HEK293 (cell line): ENCODE results near the gene MSH5.

ENCODE experiments used
- HOXC10 ChIP-seq: sonication (generic); formaldehyde crosslinking; IDR thresholded peaks from 2 replicates; pipeline ENCODE4 v1.8.1; 2023; ENCODE audit warnings: mild to moderate bottlenecking, missing genetic modification reagents
- IKZF3 ChIP-seq: fragments of 450-650 bp; IDR thresholded peaks from 2 replicates; pipeline ENCODE4 v1.5.0; 2018; ENCODE audit warnings: missing biosample characterization, mild to moderate bottlenecking, missing genetic modification characterization, moderate library complexity
- KLF9 ChIP-seq: fragments of 450-650 bp; formaldehyde crosslinking; IDR thresholded peaks from 2 replicates; pipeline ENCODE4 v1.5.1; 2016; ENCODE audit warnings: missing biosample characterization, missing genetic modification characterization, low read depth
- PRDM1 ChIP-seq: fragments of 450-650 bp; formaldehyde crosslinking; IDR thresholded peaks from 2 replicates; pipeline ENCODE4; 2016; ENCODE audit warnings: missing biosample characterization, missing genetic modification characterization
- SETDB1 ChIP-seq: IDR thresholded peaks from one replicate; pipeline ENCODE4 v1.6.1; 2017; ENCODE audit warnings: mild to moderate bottlenecking, low read length, moderate library complexity, mixed read lengths; ENCODE audit not compliant: insufficient read length
- SP3 ChIP-seq: fragments of 450-650 bp; formaldehyde crosslinking; IDR thresholded peaks from 2 replicates; pipeline ENCODE4 v1.5.1; 2016; ENCODE audit warnings: missing biosample characterization, missing genetic modification characterization
- ZBTB1 ChIP-seq: fragments of 450-650 bp; formaldehyde crosslinking; IDR thresholded peaks from 2 replicates; pipeline ENCODE4 v1.5.1; 2016; ENCODE audit warnings: missing biosample characterization, missing genetic modification characterization
- ZBTB10 ChIP-seq: fragments of 450-650 bp; formaldehyde crosslinking; IDR thresholded peaks from 2 replicates; pipeline ENCODE4 v1.5.1; 2016; ENCODE audit warnings: missing biosample characterization, missing genetic modification characterization
- ZEB2 ChIP-seq: fragments of 450-650 bp; formaldehyde crosslinking; IDR thresholded peaks from 2 replicates; pipeline ENCODE4 v1.5.1; 2016; ENCODE audit warnings: missing biosample characterization, missing genetic modification characterization
- ZFHX2 ChIP-seq: fragments of 450-650 bp; formaldehyde crosslinking; conservative IDR thresholded peaks from 2 replicates; pipeline ENCODE4 v1.5.1; 2016; ENCODE audit warnings: missing biosample characterization, missing genetic modification characterization
- ZFP3 ChIP-seq: fragments of 450-650 bp; formaldehyde crosslinking; IDR thresholded peaks from 2 replicates; pipeline ENCODE4 v1.5.1; 2016; ENCODE audit warnings: low read depth, missing biosample characterization, missing genetic modification characterization
- ZFP69B ChIP-seq: fragments of 450-650 bp; formaldehyde crosslinking; IDR thresholded peaks from 2 replicates; pipeline ENCODE4 v1.5.1; 2016; ENCODE audit warnings: missing biosample characterization, missing genetic modification characterization
- ZNF148 ChIP-seq: fragments of 450-650 bp; formaldehyde crosslinking; IDR thresholded peaks from 2 replicates; pipeline ENCODE4 v1.5.0; 2017; ENCODE audit warnings: missing biosample characterization, missing genetic modification characterization, borderline replicate concordance
- ZNF16 ChIP-seq: fragments of 450-650 bp; formaldehyde crosslinking; IDR thresholded peaks from 2 replicates; pipeline ENCODE4 v1.5.1; 2016; ENCODE audit warnings: low read depth, missing biosample characterization, missing genetic modification characterization
- ZNF184 ChIP-seq: fragments of 450-650 bp; IDR thresholded peaks from 2 replicates; pipeline ENCODE4 v1.5.1; 2018; ENCODE audit warnings: missing biosample characterization, mild to moderate bottlenecking, missing genetic modification characterization
- ZNF19 ChIP-seq: fragments of 450-650 bp; formaldehyde crosslinking; IDR thresholded peaks from 2 replicates; pipeline ENCODE4; 2016; ENCODE audit warnings: missing biosample characterization, missing genetic modification characterization, low read depth
- ZNF2 ChIP-seq: fragments of 450-650 bp; formaldehyde crosslinking; IDR thresholded peaks from 2 replicates; pipeline ENCODE4 v1.5.1; 2016; ENCODE audit warnings: missing biosample characterization, missing genetic modification characterization
- ZNF555 ChIP-seq: fragments of 450-650 bp; formaldehyde crosslinking; conservative IDR thresholded peaks from 2 replicates; pipeline ENCODE4 v1.5.1; 2017; ENCODE audit warnings: missing biosample characterization, mild to moderate bottlenecking, missing genetic modification characterization, inconsistent platforms
- ZNF600 ChIP-seq: fragments of 450-650 bp; formaldehyde crosslinking; IDR thresholded peaks from 2 replicates; pipeline ENCODE4 v1.5.1; 2016; ENCODE audit warnings: missing biosample characterization, missing genetic modification characterization
- ZNF623 ChIP-seq: fragments of 450-650 bp; formaldehyde crosslinking; IDR thresholded peaks from 2 replicates; pipeline ENCODE4 v1.5.1; 2016; ENCODE audit warnings: missing biosample characterization, missing genetic modification characterization
- ZNF747 ChIP-seq: fragments of 450-650 bp; formaldehyde crosslinking; IDR thresholded peaks from 2 replicates; pipeline ENCODE4 v1.5.1; 2016; ENCODE audit warnings: missing biosample characterization, missing genetic modification characterization
- ZNF76 ChIP-seq: fragments of 450-650 bp; formaldehyde crosslinking; IDR thresholded peaks from 2 replicates; pipeline ENCODE4; 2016; ENCODE audit warnings: low read depth, missing biosample characterization, missing genetic modification characterization, borderline replicate concordance
- ZNF785 ChIP-seq: fragments of 450-650 bp; formaldehyde crosslinking; IDR thresholded peaks from 2 replicates; pipeline ENCODE4 v1.5.1; 2016; ENCODE audit warnings: missing biosample characterization, missing genetic modification characterization
- ZNF830 ChIP-seq: fragments of 450-650 bp; IDR thresholded peaks from 2 replicates; pipeline ENCODE4 v1.5.0; 2018; ENCODE audit warnings: missing biosample characterization, missing genetic modification characterization, low read depth, mild to moderate bottlenecking, moderate library complexity
- TF ChIP-seq, protein P1 (sequence below): fragments of 450-650 bp; formaldehyde crosslinking; conservative IDR thresholded peaks from 2 replicates; pipeline ENCODE4 v1.5.1; 2016; ENCODE audit warnings: low read depth, missing biosample characterization, missing genetic modification characterization
- TF ChIP-seq, protein P2 (sequence below): IDR thresholded peaks from 2 replicates; pipeline ENCODE4 v1.6.1; 2011; ENCODE audit warnings: mild to moderate bottlenecking, low read depth, low read length, borderline replicate concordance
- TF ChIP-seq, protein P3 (sequence below): fragments of 450-650 bp; formaldehyde crosslinking; IDR thresholded peaks from 2 replicates; pipeline ENCODE4 v1.5.1; 2016; ENCODE audit warnings: missing biosample characterization, missing genetic modification characterization
- TF ChIP-seq, protein P4 (sequence below): fragments of 450-650 bp; formaldehyde crosslinking; IDR thresholded peaks from 2 replicates; pipeline ENCODE4 v1.5.1; 2016; ENCODE audit warnings: missing biosample characterization, missing genetic modification characterization, low read depth

MSH5 gene

GRCh38 chr6:31729979-31730630 is 9.7 kb upstream of the MSH5 start (continued):
- TF ChIP-seq, protein P1, sequence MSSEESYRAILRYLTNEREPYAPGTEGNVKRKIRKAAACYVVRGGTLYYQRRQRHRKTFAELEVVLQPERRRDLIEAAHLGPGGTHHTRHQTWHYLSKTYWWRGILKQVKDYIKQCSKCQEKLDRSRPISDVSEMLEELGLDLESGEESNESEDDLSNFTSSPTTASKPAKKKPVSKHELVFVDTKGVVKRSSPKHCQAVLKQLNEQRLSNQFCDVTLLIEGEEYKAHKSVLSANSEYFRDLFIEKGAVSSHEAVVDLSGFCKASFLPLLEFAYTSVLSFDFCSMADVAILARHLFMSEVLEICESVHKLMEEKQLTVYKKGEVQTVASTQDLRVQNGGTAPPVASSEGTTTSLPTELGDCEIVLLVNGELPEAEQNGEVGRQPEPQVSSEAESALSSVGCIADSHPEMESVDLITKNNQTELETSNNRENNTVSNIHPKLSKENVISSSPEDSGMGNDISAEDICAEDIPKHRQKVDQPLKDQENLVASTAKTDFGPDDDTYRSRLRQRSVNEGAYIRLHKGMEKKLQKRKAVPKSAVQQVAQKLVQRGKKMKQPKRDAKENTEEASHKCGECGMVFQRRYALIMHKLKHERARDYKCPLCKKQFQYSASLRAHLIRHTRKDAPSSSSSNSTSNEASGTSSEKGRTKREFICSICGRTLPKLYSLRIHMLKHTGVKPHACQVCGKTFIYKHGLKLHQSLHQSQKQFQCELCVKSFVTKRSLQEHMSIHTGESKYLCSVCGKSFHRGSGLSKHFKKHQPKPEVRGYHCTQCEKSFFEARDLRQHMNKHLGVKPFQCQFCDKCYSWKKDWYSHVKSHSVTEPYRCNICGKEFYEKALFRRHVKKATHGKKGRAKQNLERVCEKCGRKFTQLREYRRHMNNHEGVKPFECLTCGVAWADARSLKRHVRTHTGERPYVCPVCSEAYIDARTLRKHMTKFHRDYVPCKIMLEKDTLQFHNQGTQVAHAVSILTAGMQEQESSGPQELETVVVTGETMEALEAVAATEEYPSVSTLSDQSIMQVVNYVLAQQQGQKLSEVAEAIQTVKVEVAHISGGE (tag by site-specific recombination): 0 out of 2 replicates have a peak, but pooled peaks have one; percentile 17
- TF ChIP-seq IKZF3 (no peak), KLF9 (0 out of 2 replicates have a peak, but pooled peaks have one; percentile 62), ZNF148 (tag by site-specific recombination) (no peak), ZNF2 (tag by site-specific recombination) (no peak; the same call in 1 of the 2 replicates), PRDM1 (tag by site-specific recombination) (no peak), ZFHX2 (peak; percentile 80), ZNF747 (tag by site-specific recombination) (no peak), ZNF184 (no peak), ZBTB10 (tag by site-specific recombination) (peak; percentile 93), SP3 (tag by site-specific recombination) (peak; percentile 91), ZNF76 (tag by site-specific recombination) (no peak), SETDB1 (no peak), ZNF785 (tag by site-specific recombination) (no peak), ZNF19 (no peak), ZNF830 (tag by site-specific recombination) (no peak), ZFP69B (tag by site-specific recombination) (peak; percentile 83), ZNF600 (tag by site-specific recombination) (peak; percentile 95), ZNF623 (tag by site-specific recombination) (no peak), ZEB2 (peak; percentile 50; the same call in 1 of the 2 replicates), HOXC10 (CRISPR knock-in tag) (no peak), ZFP3 (tag by site-specific recombination) (peak; percentile 65; the same call in 1 of the 2 replicates), ZBTB1 (no peak), ZNF16 (tag by site-specific recombination) (no peak), ZNF555 (tag by site-specific recombination) (no peak)
- TF ChIP-seq, protein P2, sequence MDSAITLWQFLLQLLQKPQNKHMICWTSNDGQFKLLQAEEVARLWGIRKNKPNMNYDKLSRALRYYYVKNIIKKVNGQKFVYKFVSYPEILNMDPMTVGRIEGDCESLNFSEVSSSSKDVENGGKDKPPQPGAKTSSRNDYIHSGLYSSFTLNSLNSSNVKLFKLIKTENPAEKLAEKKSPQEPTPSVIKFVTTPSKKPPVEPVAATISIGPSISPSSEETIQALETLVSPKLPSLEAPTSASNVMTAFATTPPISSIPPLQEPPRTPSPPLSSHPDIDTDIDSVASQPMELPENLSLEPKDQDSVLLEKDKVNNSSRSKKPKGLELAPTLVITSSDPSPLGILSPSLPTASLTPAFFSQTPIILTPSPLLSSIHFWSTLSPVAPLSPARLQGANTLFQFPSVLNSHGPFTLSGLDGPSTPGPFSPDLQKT: no peak
- TF ChIP-seq, protein P3, sequence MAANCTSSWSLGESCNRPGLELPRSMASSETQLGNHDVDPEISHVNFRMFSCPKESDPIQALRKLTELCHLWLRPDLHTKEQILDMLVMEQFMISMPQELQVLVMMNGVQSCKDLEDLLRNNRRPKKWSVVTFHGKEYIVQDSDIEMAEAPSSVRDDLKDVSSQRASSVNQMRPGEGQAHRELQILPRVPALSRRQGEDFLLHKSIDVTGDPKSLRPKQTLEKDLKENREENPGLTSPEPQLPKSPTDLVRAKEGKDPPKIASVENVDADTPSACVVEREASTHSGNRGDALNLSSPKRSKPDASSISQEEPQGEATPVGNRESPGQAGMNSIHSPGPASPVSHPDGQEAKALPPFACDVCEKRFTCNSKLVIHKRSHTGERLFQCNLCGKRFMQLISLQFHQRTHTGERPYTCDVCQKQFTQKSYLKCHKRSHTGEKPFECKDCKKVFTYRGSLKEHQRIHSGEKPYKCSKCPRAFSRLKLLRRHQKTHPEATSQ (tag by site-specific recombination): no peak
- TF ChIP-seq, protein P4, sequence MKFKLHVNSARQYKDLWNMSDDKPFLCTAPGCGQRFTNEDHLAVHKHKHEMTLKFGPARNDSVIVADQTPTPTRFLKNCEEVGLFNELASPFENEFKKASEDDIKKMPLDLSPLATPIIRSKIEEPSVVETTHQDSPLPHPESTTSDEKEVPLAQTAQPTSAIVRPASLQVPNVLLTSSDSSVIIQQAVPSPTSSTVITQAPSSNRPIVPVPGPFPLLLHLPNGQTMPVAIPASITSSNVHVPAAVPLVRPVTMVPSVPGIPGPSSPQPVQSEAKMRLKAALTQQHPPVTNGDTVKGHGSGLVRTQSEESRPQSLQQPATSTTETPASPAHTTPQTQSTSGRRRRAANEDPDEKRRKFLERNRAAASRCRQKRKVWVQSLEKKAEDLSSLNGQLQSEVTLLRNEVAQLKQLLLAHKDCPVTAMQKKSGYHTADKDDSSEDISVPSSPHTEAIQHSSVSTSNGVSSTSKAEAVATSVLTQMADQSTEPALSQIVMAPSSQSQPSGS (tag by site-specific recombination): no peak
